ENCODE data around the gene LY9.

Gene LY9

GRCh38 chr1:160801836-160802580 lies 6.0 kb downstream of the LY9 start:
- DNase-seq (ENCODE audit: low read depth), result no peak
- no peak for TF ChIP-seq CTCF (IDR thresholded peaks at IDR 0.05; ENCODE audit: insufficient read depth, low read depth, low read length, missing control alignments)
- H3K4me3 ChIP-seq (ENCODE audit: low read length), result no peak overlapping the region

- no peak overlapping the region for H3K4me3 ChIP-seq (ENCODE audit: low read length)
- TF ChIP-seq CTCF (IDR thresholded peaks at IDR 0.05; ENCODE audit: insufficient read depth, low read depth, low read length, missing control alignments), result no peak
- no peak for DNase-seq (ENCODE audit: low read depth)
Measured at GRCh38 chr1:160806109-160806665, 10.2 kb downstream of the LY9 start.

GRCh38 chr1:160806784-160807183 lies 10.8 kb downstream of the LY9 start:
- no peak overlapping the region for H3K4me3 ChIP-seq (ENCODE audit: low read length)
- no peak for DNase-seq (ENCODE audit: low read depth)
- no peak for TF ChIP-seq CTCF (IDR thresholded peaks at IDR 0.05; ENCODE audit: insufficient read depth, low read depth, low read length, missing control alignments)

- no peak overlapping the region for H3K4me3 ChIP-seq (ENCODE audit: low read length)
- no peak for DNase-seq (ENCODE audit: low read depth)
- TF ChIP-seq CTCF (IDR thresholded peaks at IDR 0.05; ENCODE audit: insufficient read depth, low read depth, low read length, missing control alignments), result no peak
Measured at GRCh38 chr1:160807247-160807646, 11.3 kb downstream of the LY9 start.

- no peak for TF ChIP-seq CTCF (IDR thresholded peaks at IDR 0.05; ENCODE audit: insufficient read depth, low read depth, low read length, missing control alignments)
- DNase-seq (ENCODE audit: low read depth), result no peak
Measured at GRCh38 chr1:160807738-160808137, 11.8 kb downstream of the LY9 start.

GRCh38 chr1:160808289-160808688 lies 12.3 kb downstream of the LY9 start:
- TF ChIP-seq CTCF (IDR thresholded peaks at IDR 0.05; ENCODE audit: insufficient read depth, low read depth, low read length, missing control alignments), result no peak
- no peak for DNase-seq (ENCODE audit: low read depth)

More at GRCh38 chr1:160807738-160808137, 11.8 kb downstream of the LY9 start:
- no peak overlapping the region for H3K4me3 ChIP-seq (ENCODE audit: low read length)

GRCh38 chr1:160810486-160810885 lies 14.5 kb downstream of the LY9 start:
- DNase-seq (ENCODE audit: low read depth), result no peak
- no peak for TF ChIP-seq CTCF (IDR thresholded peaks at IDR 0.05; ENCODE audit: insufficient read depth, low read depth, low read length, missing control alignments)
- no peak overlapping the region for H3K4me3 ChIP-seq (ENCODE audit: low read length)

More at GRCh38 chr1:160808289-160808688, 12.3 kb downstream of the LY9 start:
- no peak overlapping the region for H3K4me3 ChIP-seq (ENCODE audit: low read length)

Data from epithelial cell of esophagus (primary cell).